HG03159 (cell line): ENCODE data around the gene PPARGC1A.

Experiments
- ATAC-seq: cut with Tn5 transposase; IDR thresholded peaks from one replicate; pipeline ENCODE4 v1.9.1; 2021; ENCODE audit warnings: mild to moderate bottlenecking, moderate library complexity; ENCODE audit not compliant: unreplicated experiment

Gene PPARGC1A

GRCh38 chr4:23775694-23776093 is 114.2 kb downstream of the PPARGC1A start:
- no peak for ATAC-seq

- ATAC-seq, result no peak
These were observed 114.9 kb downstream of the PPARGC1A start for GRCh38 chr4:23774909-23775308.

GRCh38 chr4:23773884-23774636 is 115.8 kb downstream of the PPARGC1A start:
- no peak for ATAC-seq

GRCh38 chr4:23770011-23770410 is 119.8 kb downstream of the PPARGC1A start:
- no peak for ATAC-seq

- no peak for ATAC-seq
These were observed 120.4 kb downstream of the PPARGC1A start for GRCh38 chr4:23769406-23769805.

GRCh38 chr4:23768541-23768940 is 121.3 kb downstream of the PPARGC1A start:
- ATAC-seq, result no peak

- ATAC-seq, result no peak
These were observed 123.5 kb downstream of the PPARGC1A start for GRCh38 chr4:23766344-23766743.

GRCh38 chr4:23763559-23763958 is 126.3 kb downstream of the PPARGC1A start:
- ATAC-seq, result no peak

GRCh38 chr4:23762551-23762950 is 127.3 kb downstream of the PPARGC1A start:
- no peak for ATAC-seq

GRCh38 chr4:23759066-23759465 is 130.8 kb downstream of the PPARGC1A start:
- ATAC-seq, result no peak

GRCh38 chr4:23754688-23755087 is 135.2 kb downstream of the PPARGC1A start:
- no peak for ATAC-seq

GRCh38 chr4:23750125-23750524 is 139.7 kb downstream of the PPARGC1A start:
- ATAC-seq, result no peak

GRCh38 chr4:23747281-23747735 is 142.5 kb downstream of the PPARGC1A start:
- ATAC-seq, result no peak

- ATAC-seq, result no peak
These were observed 143.2 kb downstream of the PPARGC1A start for GRCh38 chr4:23746672-23747071.

- ATAC-seq, result no peak
These were observed 143.8 kb downstream of the PPARGC1A start for GRCh38 chr4:23746027-23746426.

GRCh38 chr4:23745377-23745776 is 144.5 kb downstream of the PPARGC1A start:
- ATAC-seq, result no peak
